GM23248 (cell line): Measurements from ENCODE around the gene ARHGAP24. TPM values are rescaled to one million over a fixed set of nuclear protein-coding genes. Genes with fewer than 3 reads are reported as not detected.

Experiments used
- DNase-seq: peaks from one replicate; pipeline ENCODE4 v3.0.0-alpha.2; 2015
- H2AFZ ChIP-seq: fragments of 200-600 bp; sonication (generic); 2 replicates; pipeline ENCODE4 v1.6.1; 2016; ENCODE audit warnings: antibody characterized with exemption
- H3F3A ChIP-seq: fragments of 200-600 bp; sonication (generic); 2 replicates; pipeline ENCODE4 v1.6.1; 2016; ENCODE audit warnings: mild to moderate bottlenecking, antibody characterized with exemption, mixed run types; ENCODE audit not compliant: insufficient read depth
- H3K27ac ChIP-seq: fragments of 200-600 bp; sonication (generic); 2 replicates; pipeline ENCODE4 v1.5.1; 2016; ENCODE audit warnings: mild to moderate bottlenecking
- H3K27me3 ChIP-seq: fragments of 200-600 bp; sonication (generic); replicated peaks from 2 replicates; pipeline ENCODE4 v1.6.1; 2016; ENCODE audit warnings: mild to moderate bottlenecking; ENCODE audit not compliant: insufficient read depth
- H3K36me3 ChIP-seq: fragments of 200-600 bp; sonication (generic); 2 replicates; pipeline ENCODE4 v1.6.1; 2016; ENCODE audit warnings: low read depth, mild to moderate bottlenecking
- H3K4me1 ChIP-seq: fragments of 200-600 bp; sonication (generic); 2 replicates; pipeline ENCODE4 v1.6.1; 2016; ENCODE audit warnings: mild to moderate bottlenecking; ENCODE audit not compliant: insufficient read depth
- H3K4me2 ChIP-seq: fragments of 200-600 bp; sonication (generic); one replicate; pipeline ENCODE4 v1.6.1; 2016; ENCODE audit warnings: mild to moderate bottlenecking; ENCODE audit not compliant: unreplicated experiment
- H3K4me3 ChIP-seq: fragments of 200-600 bp; sonication (generic); 2 replicates; pipeline ENCODE4 v1.5.1; 2016; ENCODE audit warnings: mild to moderate bottlenecking
- H3K79me2 ChIP-seq: fragments of 200-600 bp; sonication (generic); 2 replicates; pipeline ENCODE4 v1.6.1; 2016; ENCODE audit warnings: mild to moderate bottlenecking; ENCODE audit not compliant: insufficient read depth
- H3K9ac ChIP-seq: fragments of 200-600 bp; sonication (generic); 2 replicates; pipeline ENCODE4 v1.6.1; 2016; ENCODE audit warnings: mild to moderate bottlenecking
- H3K9me2 ChIP-seq: fragments of 200-600 bp; sonication (generic); 2 replicates; pipeline ENCODE4 v1.6.1; 2016; ENCODE audit warnings: mixed run types, mild to moderate bottlenecking, moderate library complexity; ENCODE audit not compliant: insufficient read depth
- H3K9me3 ChIP-seq: fragments of 200-600 bp; sonication (generic); one replicate; pipeline ENCODE4 v1.6.1; 2017; ENCODE audit warnings: low read depth
- H4K20me1 ChIP-seq: fragments of 200-600 bp; sonication (generic); 2 replicates; pipeline ENCODE4 v1.6.0; 2016; ENCODE audit not compliant: insufficient read depth
- EZH2 ChIP-seq: fragments of 200-600 bp; sonication (generic); IDR thresholded peaks from 2 replicates; pipeline ENCODE4 v1.6.1; 2018; ENCODE audit warnings: antibody characterized with exemption, mild to moderate bottlenecking; ENCODE audit not compliant: insufficient read depth, poor library complexity, severe bottlenecking
- EZH2phosphoT487 ChIP-seq: fragments of 200-600 bp; sonication (generic); IDR thresholded peaks from 2 replicates; pipeline ENCODE4 v1.6.1; 2018; ENCODE audit warnings: antibody characterized with exemption, moderate library complexity, mild to moderate bottlenecking, low read depth; ENCODE audit not compliant: insufficient read depth
- WGBS, 2 experiments: methylation state at CpG; one replicate each; pipeline ENCODE4 v1.1.6; 2015 to 2017; ENCODE audit warnings: low lambda C conversion rate in 2 of 2, low coverage in 1 of 2; ENCODE audit errors: missing lambda C conversion rate in 2 of 2; 5-methylcytosine and 5-hydroxymethylcytosine counted together
- in situ Hi-C: fragments of 300-500 bp; cut with MboI; formaldehyde crosslinking; loops from 2 replicates; pipeline ENCODE4 v1.15.0; 2020
- polyA plus RNA-seq: library from polyadenylated mRNA; unstranded; fragments of >200 nt; fragmentation: Nextera tagmentation; extraction: Ambion mirVana; gene quantifications from 2 replicates; pipeline ENCODE4 v1.2.1, GENCODE V29; 2016
- total RNA-seq: library from RNA; depleted of rRNA; stranded (reverse); fragments of >200 nt; shearing (Covaris generic); gene quantifications from 2 replicates; pipeline ENCODE4 v1.2.3, GENCODE V29; 2014

Gene ARHGAP24
- total and polyA plus RNA-seq, 2 experiments from 2014 or later: 24.1 to 31.6 TPM

GRCh38 chr4:85598936-85599335 lies 124.0 kb downstream of the ARHGAP24 start:
- Histone ChIP-seq H3K27ac (no peak overlapping the region), H3K9ac (no peak overlapping the region), H3K79me2 (no peaks in the 10 kb centered on the region), H4K20me1 (no peaks in the 10 kb centered on the region), H3F3A (no peaks in the 10 kb centered on the region), H3K4me1 (0 out of 2 replicates have a peak, but pooled peaks cover 3% of the 10 kb centered on the region), H3K9me3 (no peaks in the 10 kb centered on the region), H3K9me2 (peaks cover 2% of the 10 kb centered on the region; the same call in 1 of the 2 replicates), H3K4me3 (no peak overlapping the region), H3K4me2 (no peak overlapping the region), H2AFZ (no peak overlapping the region), H3K27me3 (no peaks in the 10 kb centered on the region), H3K36me3 (no peaks in the 10 kb centered on the region)
- TF ChIP-seq EZH2 (no peak), EZH2phosphoT487 (no peak)
- no peak for DNase-seq
- WGBS, 2 experiments: 96% methylated on average over 1 of the region's 1 CpG
- in situ Hi-C loops: no loop called here

- Histone ChIP-seq H3K4me3 (no peak overlapping the region), H3K4me2 (no peak overlapping the region), H3K27ac (no peak overlapping the region), H3F3A (no peaks in the 10 kb centered on the region), H3K9me3 (no peaks in the 10 kb centered on the region), H3K36me3 (no peaks in the 10 kb centered on the region), H3K9me2 (no peaks in the 10 kb centered on the region; the same call in 1 of the 2 replicates), H4K20me1 (no peaks in the 10 kb centered on the region), H3K4me1 (0 out of 2 replicates have a peak, but pooled peaks cover 4% of the 10 kb centered on the region), H3K79me2 (no peaks in the 10 kb centered on the region), H2AFZ (no peak overlapping the region), H3K27me3 (no peaks in the 10 kb centered on the region), H3K9ac (no peak overlapping the region)
- TF ChIP-seq EZH2phosphoT487 (no peak), EZH2 (no peak)
- DNase-seq: no peak
- WGBS, 2 experiments: 64 to 71% methylated on average over 4 of the region's 4 CpGs
- in situ Hi-C loops: no loop called here
Measured at GRCh38 chr4:85600501-85600900, 125.6 kb downstream of the ARHGAP24 start.

GRCh38 chr4:85603437-85604336 lies 128.7 kb downstream of the ARHGAP24 start:
- Histone ChIP-seq H3K27me3 (no peaks in the 10 kb centered on the region), H3K9me3 (no peaks in the 10 kb centered on the region), H3K4me1 (0 out of 2 replicates have a peak, but pooled peaks cover 4% of the 10 kb centered on the region), H3K4me3 (no peak overlapping the region), H3K79me2 (no peaks in the 10 kb centered on the region), H2AFZ (no peak overlapping the region), H3K36me3 (no peaks in the 10 kb centered on the region), H3K9ac (no peak overlapping the region), H4K20me1 (no peaks in the 10 kb centered on the region), H3K4me2 (no peak overlapping the region), H3K9me2 (no peaks in the 10 kb centered on the region; the same call in 1 of the 2 replicates), H3K27ac (no peak overlapping the region), H3F3A (no peaks in the 10 kb centered on the region)
- 86 to 89% methylated on average over 3 of the region's 3 CpGs for WGBS, 2 experiments
- peak; percentile 7 for DNase-seq
- in situ Hi-C loops: no loop called here
- TF ChIP-seq EZH2 (no peak), EZH2phosphoT487 (no peak)

GRCh38 chr4:85606505-85606904 lies 131.6 kb downstream of the ARHGAP24 start:
- Histone ChIP-seq H3K27me3 (no peaks in the 10 kb centered on the region), H3K4me2 (no peak overlapping the region), H3K9ac (no peak overlapping the region), H3K79me2 (no peaks in the 10 kb centered on the region), H4K20me1 (no peaks in the 10 kb centered on the region), H3K27ac (no peak overlapping the region), H3K4me1 (0 out of 2 replicates have a peak, but pooled peaks cover 4% of the 10 kb centered on the region), H3K9me3 (no peaks in the 10 kb centered on the region), H2AFZ (no peak overlapping the region), H3F3A (no peaks in the 10 kb centered on the region), H3K9me2 (no peaks in the 10 kb centered on the region), H3K4me3 (no peak overlapping the region), H3K36me3 (no peaks in the 10 kb centered on the region)
- no peak for TF ChIP-seq EZH2
- TF ChIP-seq EZH2phosphoT487: no peak
- WGBS, 2 experiments: 100% methylated on average over 1 of the region's 1 CpG
- in situ Hi-C loops: no loop called here
- DNase-seq: no peak
